Keratinocyte (primary cell): ENCODE measurements around the gene ZGPAT. TPM values are rescaled to one million over a fixed set of nuclear protein-coding genes. Genes with fewer than 3 reads are reported as not detected.

ENCODE experiments used
- DNase-seq: peaks from one replicate; pipeline ENCODE4 v3.0.0-alpha.2; 2011; ENCODE audit warnings: low read depth, missing footprints, low spot score
- FAIRE-seq: peaks from 2 replicates; lab custom pipeline; 2011; peaks lifted over from hg19 to GRCh38; lab: Jason Lieb, UNC
- H2AFZ ChIP-seq: 2 replicates; pipeline ENCODE4 v1.6.0; 2012; ENCODE audit warnings: low read length, control low read depth, inconsistent platforms; ENCODE audit not compliant: control insufficient read depth
- H3K27ac ChIP-seq: 2 replicates; pipeline ENCODE4 v1.5.1; 2011; ENCODE audit warnings: low read length; ENCODE audit not compliant: control insufficient read depth, insufficient read depth
- H3K27me3 ChIP-seq: 3 replicates; pipeline ENCODE4 v1.6.0; 2011; ENCODE audit warnings: low read length; ENCODE audit not compliant: control insufficient read depth, insufficient read depth; ENCODE audit errors: extremely low read depth
- H3K36me3 ChIP-seq, 2 experiments: 2 replicates in 1 of 2; 3 replicates in 1 of 2; pipeline ENCODE4 v1.5.1; 2011; ENCODE audit warnings: low read length in 2 of 2, mild to moderate bottlenecking in 1 of 2; ENCODE audit not compliant: control insufficient read depth in 2 of 2, insufficient read depth in 2 of 2; ENCODE audit errors: extremely low read depth in 1 of 2
- H3K4me1 ChIP-seq: 3 replicates; pipeline ENCODE4 v1.5.1; 2011; ENCODE audit warnings: low read length; ENCODE audit not compliant: control insufficient read depth, insufficient read depth; ENCODE audit errors: extremely low read depth
- H3K4me2 ChIP-seq: 3 replicates; pipeline ENCODE4 v1.6.0; 2011; ENCODE audit warnings: low read depth, low read length; ENCODE audit not compliant: control insufficient read depth, insufficient read depth; ENCODE audit errors: extremely low read depth
- H3K4me3 ChIP-seq, 3 experiments: fragments of 200-600 bp in 1 of 3; sonication (generic) in 1 of 3; 2 replicates in 2 of 3; 3 replicates in 1 of 3; pipeline ENCODE4 v1.5.1; 2011 to 2016; ENCODE audit warnings: low read length in 3 of 3, mild to moderate bottlenecking in 3 of 3, control low read depth in 2 of 3, inconsistent platforms in 1 of 3, low read depth in 1 of 3, mixed read lengths in 1 of 3, mixed run types in 1 of 3, moderate library complexity in 1 of 3; ENCODE audit not compliant: control insufficient read depth in 2 of 3, insufficient read depth in 2 of 3; ENCODE audit errors: extremely low read depth in 1 of 3
- H3K79me2 ChIP-seq: 2 replicates; pipeline ENCODE4 v1.6.0; 2012; ENCODE audit warnings: low read length; ENCODE audit not compliant: control insufficient read depth, insufficient read depth
- H3K9ac ChIP-seq: 3 replicates; pipeline ENCODE4 v1.6.0; 2011; ENCODE audit warnings: low read length; ENCODE audit not compliant: control insufficient read depth, insufficient read depth; ENCODE audit errors: extremely low read depth
- H3K9me1 ChIP-seq: 3 replicates; pipeline ENCODE4 v1.6.0; 2011; ENCODE audit warnings: low read length; ENCODE audit not compliant: control insufficient read depth, insufficient read depth; ENCODE audit errors: extremely low read depth
- H3K9me3 ChIP-seq: 2 replicates; pipeline ENCODE4 v1.5.1; 2012; ENCODE audit warnings: low read depth, low read length; ENCODE audit not compliant: control insufficient read depth
- H4K20me1 ChIP-seq: 3 replicates; pipeline ENCODE4 v1.6.0; 2011; ENCODE audit warnings: low read length; ENCODE audit not compliant: control insufficient read depth, insufficient read depth; ENCODE audit errors: extremely low read depth
- CTCF ChIP-seq, 3 experiments: IDR thresholded peaks in 1 of 3; conservative IDR thresholded peaks in 1 of 3; optimal IDR thresholded peaks in 1 of 3; 2 replicates in 2 of 3; 3 replicates in 1 of 3; pipeline versions ENCODE3 to v1.5.1; 2011; ENCODE audit warnings: low read length in 3 of 3, mild to moderate bottlenecking in 3 of 3, moderate library complexity in 2 of 3, control low read depth in 1 of 3, inconsistent platforms in 1 of 3; ENCODE audit not compliant: insufficient read depth in 2 of 3; ENCODE audit errors: extremely low read depth in 1 of 3
- EZH2 ChIP-seq: IDR thresholded peaks from one replicate; pipeline ENCODE4 v1.6.1; 2012; ENCODE audit warnings: inconsistent platforms, mild to moderate bottlenecking, low read length, moderate library complexity
- dilution Hi-C: fragments of 300-500 bp; cut with MboI; formaldehyde crosslinking; loops from one replicate; pipeline ENCODE4 v1.7.0; 2020; ENCODE audit warnings: low sequenced_read_pairs; ENCODE audit not compliant: extremely low pct_ligation_motif_present
- polyA plus RNA-seq, 5 experiments: library from polyadenylated mRNA; depleted of rRNA in 3 of 5; stranded (reverse) in 3 of 5; stranded (forward) in 1 of 5; unstranded in 1 of 5; fragments of >200 nt; gene quantifications; 1 replicate in 1 of 5; 2 replicates in 3 of 5; 3 replicates in 1 of 5; pipeline versions ENCODE4 v1.2.1 to v1.2.3, GENCODE V29; 2011 to 2012; ENCODE audit warnings: missing spikeins in 2 of 5, low read depth in 1 of 5, low replicate concordance in 1 of 5

Gene ZGPAT
- polyA plus RNA-seq, 1 donor (not counting 4 experiments of a cell fraction or from before 2014, with no cell fraction given), result 7.8 TPM

GRCh38 chr20:63735859-63736718, 28.2 kb downstream of the ZGPAT start, which contains the start of gene LIME1:
Gene LIME1 (plus strand): TSS chr20:63736664. CDS start chr20:63737550, 886 bp downstream.
- dilution Hi-C loops, result no loop called here
- DNase-seq (no peak), FAIRE-seq (no peak)
- Histone ChIP-seq H2AFZ (no peak within 1 kb of the TSS), H3K27ac (no peak within 1 kb of the TSS), H3K9ac (no peak within 1 kb of the TSS), H3K27me3 (no peaks in the 10 kb centered on the region), H4K20me1 (no peaks in the 10 kb centered on the region), H3K4me1 (peaks cover 21% of the 10 kb centered on the region), H3K36me3 (peaks cover 16 to 23% of the 10 kb centered on the region in 2 experiments), H3K9me1 (no peaks in the 10 kb centered on the region), H3K79me2 (peaks cover 15% of the 10 kb centered on the region), H3K4me3 (no peak within 1 kb of the TSS), H3K9me3 (no peaks in the 10 kb centered on the region), H3K4me2 (peak within 1 kb of the TSS; percentile 22)
- TF ChIP-seq EZH2 (no peak), CTCF (optimal IDR thresholded peaks at IDR 0.05 in 1 of 3, IDR thresholded peaks at IDR 0.05 in 1 of 3, conservative IDR thresholded peaks at IDR 0.05 in 1 of 3; ENCODE audit: extremely low read depth in 1 of 3, insufficient read depth in 2 of 3, low read length in 3 of 3) (no peak)

GRCh38 chr20:63736893-63737694, 29.3 kb downstream of the ZGPAT start:
- Histone ChIP-seq H3K9me3 (no peaks in the 10 kb centered on the region), H2AFZ (no peak overlapping the region), H3K4me3 (no peak overlapping the region), H3K27ac (no peak overlapping the region), H3K9ac (no peak overlapping the region), H3K36me3 (peaks cover 16 to 27% of the 10 kb centered on the region in 2 experiments), H3K4me1 (peaks cover 30% of the 10 kb centered on the region), H3K27me3 (no peaks in the 10 kb centered on the region), H3K79me2 (peaks cover 7% of the 10 kb centered on the region), H4K20me1 (no peaks in the 10 kb centered on the region), H3K9me1 (no peaks in the 10 kb centered on the region), H3K4me2 (peak overlapping the region; percentile 22)
- TF ChIP-seq EZH2, result no peak
- TF ChIP-seq CTCF (optimal IDR thresholded peaks at IDR 0.05 in 1 of 3, IDR thresholded peaks at IDR 0.05 in 1 of 3, conservative IDR thresholded peaks at IDR 0.05 in 1 of 3; ENCODE audit: extremely low read depth in 1 of 3, insufficient read depth in 2 of 3, low read length in 3 of 3), result no peak
- FAIRE-seq, result no peak
- dilution Hi-C loops, result no loop called here
- DNase-seq, result no peak
